SK-N-SH (cell line): ENCODE results near the gene COPZ1.

Source experiments
- CTCF ChIP-seq: fragments of 200-600 bp; sonication (generic); IDR thresholded peaks from 2 replicates; pipeline ENCODE4 v1.6.1; 2017; ENCODE audit warnings: antibody characterized with exemption, mild to moderate bottlenecking, moderate library complexity
- FOXM1 ChIP-seq: IDR thresholded peaks from 2 replicates; pipeline ENCODE4 v1.4.0; 2012; ENCODE audit warnings: low read depth, mild to moderate bottlenecking
- GATA2 ChIP-seq: sonication (generic); formaldehyde crosslinking; IDR thresholded peaks from 2 replicates; pipeline ENCODE4 v1.5.0; 2020; ENCODE audit warnings: mild to moderate bottlenecking, missing genetic modification reagents
- MAX ChIP-seq: IDR thresholded peaks from 2 replicates; pipeline ENCODE4 v1.4.0; 2012; ENCODE audit warnings: low read depth
- NFIC ChIP-seq: IDR thresholded peaks from 2 replicates; pipeline ENCODE4 v1.4.0; 2012; ENCODE audit warnings: borderline replicate concordance
- POLR2AphosphoS5 ChIP-seq: IDR thresholded peaks from 2 replicates; pipeline ENCODE4 v1.6.1; 2012; ENCODE audit warnings: low read depth, low read length
- RAD21 ChIP-seq: IDR thresholded peaks from 2 replicates; pipeline ENCODE4 v1.6.1; 2012; ENCODE audit warnings: mild to moderate bottlenecking, low read length
- RCOR1 ChIP-seq: fragments of 150-350 bp; IDR thresholded peaks from 2 replicates; pipeline ENCODE4 v1.6.1; 2017; ENCODE audit warnings: antibody characterized with exemption, low read length
- REST ChIP-seq: IDR thresholded peaks from 2 replicates; pipeline ENCODE4 v1.6.1; 2012; ENCODE audit warnings: mild to moderate bottlenecking, low read depth, low read length, moderate library complexity
- SIN3A ChIP-seq: IDR thresholded peaks from 2 replicates; pipeline ENCODE4 v1.6.1; 2012; ENCODE audit warnings: low read depth, mild to moderate bottlenecking, low read length, moderate library complexity, borderline replicate concordance
- SMC3 ChIP-seq: IDR thresholded peaks from 2 replicates; pipeline ENCODE4 v1.6.1; 2012; ENCODE audit warnings: low read depth, low read length, improper control_type of control experiment
- TEAD4 ChIP-seq: IDR thresholded peaks from 2 replicates; pipeline ENCODE4 v1.4.0; 2012; ENCODE audit warnings: mild to moderate bottlenecking, borderline replicate concordance; ENCODE audit not compliant: insufficient read depth
- USF1 ChIP-seq: IDR thresholded peaks from 2 replicates; pipeline ENCODE4 v1.4.0; 2012; ENCODE audit warnings: low read depth, borderline replicate concordance
- USF2 ChIP-seq: fragments of 150-350 bp; IDR thresholded peaks from 2 replicates; pipeline ENCODE4 v1.6.1; 2017; ENCODE audit warnings: antibody characterized with exemption, low read length, low read depth, borderline replicate concordance

GRCh38 chr12:54321363-54321762 lies 3.6 kb upstream of the COPZ1 start:
- TF ChIP-seq CTCF (no peak), NFIC (no peak), MAX (no peak), FOXM1 (no peak), RAD21 (no peak), SMC3 (no peak), RCOR1 (no peak), REST (no peak), SIN3A (no peak), TEAD4 (no peak), USF2 (no peak), USF1 (no peak), GATA2 (no peak), POLR2AphosphoS5 (no peak)
